Rectal smooth muscle tissue (tissue), 1 donor: ENCODE measurements around the gene FSTL3.

Experiments
- H3K27ac ChIP-seq: one replicate; pipeline ENCODE4 v1.7.0; 2013; ENCODE audit warnings: low read depth, low read length, inconsistent platforms
- H3K27me3 ChIP-seq: one replicate; pipeline ENCODE4 v1.7.0; 2013; ENCODE audit warnings: low read length; ENCODE audit not compliant: control insufficient read depth, insufficient read depth
- H3K36me3 ChIP-seq: one replicate; pipeline ENCODE4 v1.7.0; 2013; ENCODE audit warnings: low read length; ENCODE audit not compliant: control insufficient read depth, insufficient read depth
- H3K4me1 ChIP-seq: one replicate; pipeline ENCODE4 v1.7.0; 2013; ENCODE audit warnings: low read length; ENCODE audit not compliant: control insufficient read depth, insufficient read depth
- H3K4me3 ChIP-seq: one replicate; pipeline ENCODE4 v1.7.0; 2013; ENCODE audit warnings: low read length
- H3K9ac ChIP-seq: one replicate; pipeline ENCODE4 v1.7.0; 2013; ENCODE audit warnings: low read length

FSTL3 gene

GRCh38 chr19:639253-640160 is 36.7 kb upstream of the FSTL3 start, which contains the start of gene FGF22:
FGF22 (plus strand) TSS chr19:639879; CDS start chr19:639926, 47 bp downstream.
- peak within 1 kb of the TSS; percentile 40 for H3K9ac ChIP-seq
- H3K27me3 ChIP-seq = no peaks in the 10 kb centered on the region
- no peaks in the 10 kb centered on the region for H3K36me3 ChIP-seq
- H3K27ac ChIP-seq = no peak within 1 kb of the TSS
- H3K4me3 ChIP-seq = peak within 1 kb of the TSS; percentile 66
- peaks cover 4% of the 10 kb centered on the region for H3K4me1 ChIP-seq

- Histone ChIP-seq H3K4me1 (peaks cover 4% of the 10 kb centered on the region), H3K27me3 (no peaks in the 10 kb centered on the region), H3K9ac (no peak overlapping the region), H3K27ac (no peak overlapping the region), H3K4me3 (peak overlapping the region; percentile 27), H3K36me3 (no peaks in the 10 kb centered on the region)
Measured at GRCh38 chr19:640161-640558, 36.0 kb upstream of the FSTL3 start.

- H3K4me3 ChIP-seq = no peak overlapping the region
- no peak overlapping the region for H3K27ac ChIP-seq
- peaks cover 4% of the 10 kb centered on the region for H3K4me1 ChIP-seq
- H3K9ac ChIP-seq = no peak overlapping the region
- H3K27me3 ChIP-seq = no peaks in the 10 kb centered on the region
- no peaks in the 10 kb centered on the region for H3K36me3 ChIP-seq
Measured at GRCh38 chr19:640606-641189, 35.5 kb upstream of the FSTL3 start.

- H3K27me3 ChIP-seq = no peaks in the 10 kb centered on the region
- H3K4me3 ChIP-seq = no peak overlapping the region
- H3K36me3 ChIP-seq = peaks cover under 1% of the 10 kb centered on the region
- peaks cover 4% of the 10 kb centered on the region for H3K4me1 ChIP-seq
- H3K9ac ChIP-seq = no peak overlapping the region
- no peak overlapping the region for H3K27ac ChIP-seq
Measured at GRCh38 chr19:641702-642101, 34.5 kb upstream of the FSTL3 start.

GRCh38 chr19:642767-643727 is 33.1 kb upstream of the FSTL3 start:
- Histone ChIP-seq H3K9ac (no peak overlapping the region), H3K27ac (no peak overlapping the region), H3K27me3 (no peaks in the 10 kb centered on the region), H3K4me3 (no peak overlapping the region), H3K36me3 (peaks cover 7% of the 10 kb centered on the region), H3K4me1 (peaks cover 4% of the 10 kb centered on the region)

- Histone ChIP-seq H3K36me3 (peaks cover 10% of the 10 kb centered on the region), H3K4me1 (peaks cover 4% of the 10 kb centered on the region), H3K27me3 (no peaks in the 10 kb centered on the region), H3K27ac (no peak overlapping the region), H3K4me3 (no peak overlapping the region), H3K9ac (no peak overlapping the region)
Measured at GRCh38 chr19:643736-644135, 32.5 kb upstream of the FSTL3 start.

- no peak overlapping the region for H3K9ac ChIP-seq
- H3K4me1 ChIP-seq = peaks cover under 1% of the 10 kb centered on the region
- H3K36me3 ChIP-seq = peaks cover 12% of the 10 kb centered on the region
- H3K27ac ChIP-seq = no peak overlapping the region
- H3K27me3 ChIP-seq = no peaks in the 10 kb centered on the region
- no peak overlapping the region for H3K4me3 ChIP-seq
Measured at GRCh38 chr19:644363-644762, 31.8 kb upstream of the FSTL3 start.

- Histone ChIP-seq H3K27ac (no peak overlapping the region), H3K9ac (no peak overlapping the region), H3K4me3 (no peak overlapping the region), H3K4me1 (no peaks in the 10 kb centered on the region), H3K27me3 (no peaks in the 10 kb centered on the region), H3K36me3 (peaks cover 13% of the 10 kb centered on the region)
Measured at GRCh38 chr19:644789-645188, 31.4 kb upstream of the FSTL3 start.

GRCh38 chr19:645912-646778 is 30.0 kb upstream of the FSTL3 start:
- Histone ChIP-seq H3K27ac (no peak overlapping the region), H3K4me1 (no peaks in the 10 kb centered on the region), H3K4me3 (no peak overlapping the region), H3K27me3 (no peaks in the 10 kb centered on the region), H3K36me3 (peaks cover 16% of the 10 kb centered on the region), H3K9ac (no peak overlapping the region)

GRCh38 chr19:646779-647565 is 29.2 kb upstream of the FSTL3 start:
- H3K4me3 ChIP-seq = no peak overlapping the region
- H3K27me3 ChIP-seq = no peaks in the 10 kb centered on the region
- no peaks in the 10 kb centered on the region for H3K4me1 ChIP-seq
- peaks cover 19% of the 10 kb centered on the region for H3K36me3 ChIP-seq
- H3K9ac ChIP-seq = no peak overlapping the region
- no peak overlapping the region for H3K27ac ChIP-seq
